GM12864 (cell line): ENCODE results near the gene OMG.
"Not testable (repeated sequence)": the region's sequence is repeated elsewhere in the genome, so short reads cannot be mapped to it uniquely, and the experiment has no call there.

Experiments
- DNase-seq: peaks from one replicate; pipeline ENCODE4 v3.0.0-alpha.2; 2011; ENCODE audit warnings: low read depth
- H3K4me3 ChIP-seq: 2 replicates; pipeline ENCODE4 v1.5.1; 2011; ENCODE audit warnings: mild to moderate bottlenecking, low read depth, low read length, control low read depth
- CTCF ChIP-seq: IDR thresholded peaks from 2 replicates; pipeline ENCODE4 v1.5.1; 2011; ENCODE audit warnings: low read depth, mild to moderate bottlenecking, moderate library complexity, low read length, control low read depth, inconsistent platforms; ENCODE audit errors: missing control alignments

Gene OMG

GRCh38 chr17:31297090-31297489, at the start of gene OMG:
OMG (minus strand) TSS chr17:31297239; CDS start chr17:31296331, 908 bp downstream.
- TF ChIP-seq CTCF, result no peak
- H3K4me3 ChIP-seq, result no peak within 1 kb of the TSS
- DNase-seq, result no peak

- H3K4me3 ChIP-seq, DNase-seq: not testable (repeated sequence)
These were observed 48.2 kb upstream of the OMG start for GRCh38 chr17:31345191-31345747.

- TF ChIP-seq CTCF, result no peak
- no peak for DNase-seq
These were observed 43.0 kb upstream of the OMG start for GRCh38 chr17:31339906-31340661.

GRCh38 chr17:31329221-31329620, 32.2 kb upstream of the OMG start:
- no peak for TF ChIP-seq CTCF
- no peak overlapping the region for H3K4me3 ChIP-seq
- no peak for DNase-seq

More at GRCh38 chr17:31339906-31340661, 43.0 kb upstream of the OMG start:
- H3K4me3 ChIP-seq, result no peak overlapping the region

GRCh38 chr17:31328160-31328535, 31.1 kb upstream of the OMG start:
- H3K4me3 ChIP-seq, result no peak overlapping the region
- no peak for TF ChIP-seq CTCF
- DNase-seq, result no peak

GRCh38 chr17:31327534-31328159, 30.6 kb upstream of the OMG start:
- no peak for DNase-seq
- H3K4me3 ChIP-seq, result no peak overlapping the region
- TF ChIP-seq CTCF, result no peak

GRCh38 chr17:31323551-31323950, 26.5 kb upstream of the OMG start:
- TF ChIP-seq CTCF, result no peak
- H3K4me3 ChIP-seq, result no peak overlapping the region
- no peak for DNase-seq
